ENCODE results near the gene TNIP2.

GRCh38 chr4:2716236-2716635, 39.9 kb downstream of the TNIP2 start:
- TF ChIP-seq CTCF (IDR thresholded peaks at IDR 0.05) (no peak), POLR2A (IDR thresholded peaks at IDR 0.05) (no peak)

Measured in lower leg skin (tissue), 3 donors.